Progenitor cell of endocrine pancreas (in vitro differentiated cells): ENCODE results near the gene LDB1. TPM values are rescaled to one million over a fixed set of nuclear protein-coding genes. Genes with fewer than 3 reads are reported as not detected.

Source experiments
- DNase-seq: peaks from one replicate; pipeline ENCODE4 v3.0.0; 2021; ENCODE audit warnings: low spot score; ENCODE audit not compliant: unreplicated experiment
- H3K27ac Mint-ChIP-seq: 2 replicates; pipeline ENCODE4 v1.8.0; 2021; ENCODE audit warnings: mild to moderate bottlenecking, moderate library complexity, mixed read lengths
- H3K27me3 Mint-ChIP-seq: 2 replicates; pipeline ENCODE4 v1.8.0; 2021; ENCODE audit warnings: mixed read lengths
- H3K36me3 Mint-ChIP-seq: 2 replicates; pipeline ENCODE4 v1.8.0; 2022; ENCODE audit warnings: mixed read lengths; ENCODE audit not compliant: insufficient read depth
- H3K4me1 Mint-ChIP-seq: 2 replicates; pipeline ENCODE4 v1.8.0; 2021; ENCODE audit warnings: low read depth, mixed read lengths
- H3K4me3 Mint-ChIP-seq: 2 replicates; pipeline ENCODE4 v1.8.0; 2021; ENCODE audit warnings: low read depth, mild to moderate bottlenecking, moderate library complexity, mixed read lengths
- H3K9me3 Mint-ChIP-seq: 2 replicates; pipeline ENCODE4 v1.8.0; 2021; ENCODE audit warnings: low read depth, mixed read lengths
- total RNA-seq: library from RNA; stranded (reverse); gene quantifications from 2 replicates; pipeline ENCODE4 v1.2.1, GENCODE V29; 2021
- TF ChIP-seq, protein P1 (sequence below): fragments of 200-600 bp; sonication (generic); IDR thresholded peaks from one replicate; pipeline ENCODE4 v1.5.0; 2021; ENCODE audit warnings: antibody characterized with exemption, mild to moderate bottlenecking; ENCODE audit not compliant: unreplicated experiment

LDB1 gene
- total RNA-seq, 1 donor from 2014 or later = 107 TPM

- Mint-ChIP-seq H3K9me3 (no peaks in the 10 kb centered on the region), H3K4me3 (no peak overlapping the region), H3K27ac (peak overlapping the region; percentile 5), H3K4me1 (peaks cover 9% of the 10 kb centered on the region), H3K27me3 (no peaks in the 10 kb centered on the region), H3K36me3 (peaks cover 18% of the 10 kb centered on the region)
- no peak for DNase-seq
- TF ChIP-seq, protein P1, sequence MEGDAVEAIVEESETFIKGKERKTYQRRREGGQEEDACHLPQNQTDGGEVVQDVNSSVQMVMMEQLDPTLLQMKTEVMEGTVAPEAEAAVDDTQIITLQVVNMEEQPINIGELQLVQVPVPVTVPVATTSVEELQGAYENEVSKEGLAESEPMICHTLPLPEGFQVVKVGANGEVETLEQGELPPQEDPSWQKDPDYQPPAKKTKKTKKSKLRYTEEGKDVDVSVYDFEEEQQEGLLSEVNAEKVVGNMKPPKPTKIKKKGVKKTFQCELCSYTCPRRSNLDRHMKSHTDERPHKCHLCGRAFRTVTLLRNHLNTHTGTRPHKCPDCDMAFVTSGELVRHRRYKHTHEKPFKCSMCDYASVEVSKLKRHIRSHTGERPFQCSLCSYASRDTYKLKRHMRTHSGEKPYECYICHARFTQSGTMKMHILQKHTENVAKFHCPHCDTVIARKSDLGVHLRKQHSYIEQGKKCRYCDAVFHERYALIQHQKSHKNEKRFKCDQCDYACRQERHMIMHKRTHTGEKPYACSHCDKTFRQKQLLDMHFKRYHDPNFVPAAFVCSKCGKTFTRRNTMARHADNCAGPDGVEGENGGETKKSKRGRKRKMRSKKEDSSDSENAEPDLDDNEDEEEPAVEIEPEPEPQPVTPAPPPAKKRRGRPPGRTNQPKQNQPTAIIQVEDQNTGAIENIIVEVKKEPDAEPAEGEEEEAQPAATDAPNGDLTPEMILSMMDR = no peak
Measured at GRCh38 chr10:102157224-102157623, 37.1 kb upstream of the LDB1 start.

DNA sequence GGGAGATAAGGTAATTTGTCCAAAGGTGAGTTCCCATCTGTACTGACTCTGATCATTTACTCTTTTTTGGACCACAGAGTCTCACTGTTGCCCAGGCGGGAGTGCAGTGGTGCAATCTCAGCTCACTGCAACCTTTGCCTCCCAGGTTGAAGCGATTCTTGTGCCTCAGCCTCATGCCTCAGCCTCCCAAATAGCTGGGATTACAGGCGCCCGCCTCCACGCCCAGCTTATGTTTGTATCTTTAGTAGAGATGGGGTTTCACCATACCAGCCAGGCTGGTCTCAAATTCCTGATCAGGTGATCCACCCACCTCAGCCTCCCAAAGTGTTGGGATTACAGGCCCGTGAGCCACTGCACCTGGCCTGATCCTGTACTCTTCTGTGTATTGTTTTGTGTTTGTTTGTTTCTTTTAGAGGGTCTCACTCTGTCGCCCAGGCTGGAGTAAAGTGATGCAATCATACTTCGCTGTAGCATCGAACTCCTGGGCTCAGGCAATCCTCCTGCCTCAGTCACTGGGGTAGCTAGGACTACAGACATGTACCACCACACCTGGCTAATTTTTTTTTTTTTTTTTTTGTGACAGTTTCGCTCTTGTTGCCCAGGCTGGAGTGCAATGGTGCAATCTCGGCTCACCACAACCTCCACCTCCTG, 34.4 kb upstream of the LDB1 start:
- peaks cover 16% of the 10 kb centered on the region for H3K4me1 Mint-ChIP-seq
- no peaks in the 10 kb centered on the region for H3K9me3 Mint-ChIP-seq
- peak overlapping the region; percentile 86 for H3K27ac Mint-ChIP-seq
- peaks cover 15% of the 10 kb centered on the region for H3K36me3 Mint-ChIP-seq
- TF ChIP-seq, protein P1 = no peak
- DNase-seq = no peak
- H3K27me3 Mint-ChIP-seq = no peaks in the 10 kb centered on the region
- peak overlapping the region; percentile 56 for H3K4me3 Mint-ChIP-seq

DNA sequence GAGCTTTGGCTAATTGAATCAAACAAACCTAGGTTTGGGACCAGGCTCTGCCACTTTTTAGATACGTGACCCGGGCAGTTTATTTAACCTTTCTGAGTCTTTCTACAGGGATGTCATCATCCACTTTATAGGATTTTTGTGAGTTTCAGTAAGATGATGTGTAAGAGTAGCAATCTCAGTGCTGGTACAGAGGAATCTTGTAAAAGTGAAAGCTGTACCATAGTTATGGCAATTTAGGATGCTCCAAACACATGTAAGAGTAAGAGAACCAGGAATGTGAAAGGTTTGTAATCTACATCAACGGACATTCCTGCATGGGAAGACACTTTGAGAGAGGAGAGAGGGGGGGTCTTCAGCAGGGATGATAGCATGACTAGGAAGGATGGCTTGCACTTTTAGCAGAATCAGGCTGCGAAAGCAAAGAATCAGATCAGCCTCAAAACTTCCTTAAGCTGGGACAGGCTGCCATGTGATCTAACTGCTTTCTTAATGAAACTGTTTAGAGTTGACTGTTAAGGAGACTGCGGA, 33.0 kb upstream of the LDB1 start:
- peak overlapping the region; percentile 87 for H3K4me3 Mint-ChIP-seq
- peaks cover 11% of the 10 kb centered on the region for H3K36me3 Mint-ChIP-seq

GRCh38 chr10:102152545-102152890, 32.4 kb upstream of the LDB1 start:
- TF ChIP-seq, protein P1 = no peak
- Mint-ChIP-seq H3K27ac (peak overlapping the region; percentile 98), H3K36me3 (peaks cover 10% of the 10 kb centered on the region), H3K4me3 (peak overlapping the region; percentile 87), H3K27me3 (no peaks in the 10 kb centered on the region), H3K4me1 (peaks cover 16% of the 10 kb centered on the region), H3K9me3 (no peaks in the 10 kb centered on the region)
- DNase-seq = no peak

More for the DNA sequence above, 33.0 kb upstream of the LDB1 start:
- Mint-ChIP-seq H3K4me1 (peaks cover 16% of the 10 kb centered on the region), H3K9me3 (no peaks in the 10 kb centered on the region), H3K27me3 (no peaks in the 10 kb centered on the region), H3K27ac (peak overlapping the region; percentile 98)
- TF ChIP-seq, protein P1 = no peak
- DNase-seq = no peak

DNA sequence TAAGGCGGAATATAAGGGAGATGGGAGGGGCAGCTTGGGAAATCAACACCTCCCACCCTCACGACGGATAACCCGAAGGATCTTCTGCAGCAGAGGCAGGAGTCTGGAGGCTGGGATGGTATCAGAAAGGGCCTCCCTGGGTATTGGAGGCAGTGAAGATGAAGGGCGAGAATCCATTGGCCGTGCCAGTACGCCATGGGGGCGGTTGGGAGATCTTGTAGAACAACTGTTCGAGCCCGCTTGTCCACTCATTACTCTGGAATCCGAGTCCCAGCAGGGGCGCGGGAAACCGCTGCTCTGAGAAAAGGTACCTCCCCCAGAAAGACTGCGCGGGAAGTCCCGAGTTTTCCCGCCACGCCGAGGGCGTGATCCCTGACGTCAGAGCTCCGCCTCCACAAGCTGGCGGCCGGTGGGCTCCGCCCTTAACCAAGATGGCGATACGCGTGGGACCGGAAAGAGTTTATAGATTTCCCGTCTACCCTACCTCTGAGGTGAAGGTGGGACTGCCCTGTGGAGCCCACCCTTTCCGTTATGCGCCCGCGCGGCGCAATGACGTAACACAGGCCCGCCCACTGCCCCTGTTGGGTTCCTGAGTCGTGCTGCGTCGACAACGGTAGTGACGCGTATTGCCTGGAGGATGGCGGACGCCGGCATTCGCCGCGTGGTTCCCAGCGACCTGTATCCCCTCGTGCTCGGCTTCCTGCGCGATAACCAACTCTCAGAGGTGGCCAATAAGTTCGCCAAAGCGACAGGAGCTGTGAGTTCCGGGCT, 31.8 kb upstream of the LDB1 start, which contains the start of gene NOLC1:
NOLC1 (plus strand) TSS at position 616 of the 771 bp plus-strand sequence; CDS start at position 638, 22 bp downstream.
- Mint-ChIP-seq H3K9me3 (no peaks in the 10 kb centered on the region), H3K27me3 (no peaks in the 10 kb centered on the region), H3K4me1 (peaks cover 16% of the 10 kb centered on the region), H3K27ac (peak within 1 kb of the TSS; percentile 98), H3K36me3 (peaks cover 10% of the 10 kb centered on the region), H3K4me3 (peak within 1 kb of the TSS; percentile 87)
- peak; percentile 96 for DNase-seq
- TF ChIP-seq, protein P1 = no peak
